HG03175 (cell line): ENCODE results near the gene NDE1.
"Not testable (repeated sequence)": the region's sequence is repeated elsewhere in the genome, so short reads cannot be mapped to it uniquely, and the experiment has no call there.

ENCODE experiments used
- ATAC-seq: cut with Tn5 transposase; IDR thresholded peaks from one replicate; pipeline ENCODE4 v1.9.1; 2021; ENCODE audit warnings: mild to moderate bottlenecking, moderate library complexity; ENCODE audit not compliant: unreplicated experiment

NDE1 gene

GRCh38 chr16:15692508-15692907 is 42.5 kb downstream of the NDE1 start:
- ATAC-seq: not testable (repeated sequence)

- no peak for ATAC-seq
Measured at GRCh38 chr16:15694499-15694898, 44.5 kb downstream of the NDE1 start.

GRCh38 chr16:15699819-15700218 is 49.8 kb downstream of the NDE1 start:
- ATAC-seq: no peak

GRCh38 chr16:15701367-15701766 is 51.3 kb downstream of the NDE1 start:
- no peak for ATAC-seq

DNA sequence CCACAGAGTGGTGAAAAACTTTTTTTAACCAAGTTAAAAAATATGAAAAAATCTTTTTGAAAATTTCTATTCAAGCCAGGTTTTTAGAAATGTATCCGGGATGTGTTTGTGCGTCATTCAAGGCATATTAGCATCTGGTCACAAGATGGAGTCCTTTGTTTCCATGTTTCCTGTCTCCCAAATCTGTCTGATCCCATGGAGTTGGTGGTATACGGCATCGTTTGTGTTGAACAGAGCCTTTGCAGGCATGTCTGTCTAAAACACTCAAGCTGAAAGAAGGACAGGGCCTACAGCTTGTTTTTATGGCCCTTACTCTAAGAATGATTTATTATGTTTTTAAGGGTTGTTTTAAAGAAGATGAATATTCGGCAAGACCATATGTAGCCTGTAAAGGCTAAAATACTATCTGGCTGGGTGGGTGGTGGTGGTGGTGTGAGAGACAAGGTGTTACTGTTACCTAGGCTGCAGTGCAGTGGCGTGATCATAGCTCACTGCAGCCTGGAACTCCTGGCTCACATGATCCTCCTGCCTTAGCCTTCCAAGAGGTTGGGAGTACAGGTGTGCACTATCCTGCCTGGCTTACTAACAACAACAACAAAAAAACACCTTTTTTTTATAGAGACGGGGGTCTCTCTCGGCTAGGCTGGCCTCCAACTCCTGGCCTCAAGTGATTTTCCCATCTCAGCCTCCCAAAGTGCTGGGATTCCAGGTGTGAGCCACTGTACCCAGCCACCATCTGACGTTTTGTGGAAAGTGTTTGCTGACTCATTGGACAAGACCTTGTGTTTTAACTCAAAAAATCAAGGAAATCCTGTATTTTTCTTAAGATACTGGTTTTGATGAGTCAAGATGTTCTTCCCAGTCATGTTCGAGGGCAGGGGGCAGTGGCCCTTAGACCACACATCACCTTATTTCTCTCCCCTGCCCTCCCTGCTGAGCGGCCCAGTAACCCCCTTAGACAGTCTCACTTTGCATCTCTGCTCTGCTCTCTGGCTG is 52.2 kb downstream of the NDE1 start:
- ATAC-seq: no peak

DNA sequence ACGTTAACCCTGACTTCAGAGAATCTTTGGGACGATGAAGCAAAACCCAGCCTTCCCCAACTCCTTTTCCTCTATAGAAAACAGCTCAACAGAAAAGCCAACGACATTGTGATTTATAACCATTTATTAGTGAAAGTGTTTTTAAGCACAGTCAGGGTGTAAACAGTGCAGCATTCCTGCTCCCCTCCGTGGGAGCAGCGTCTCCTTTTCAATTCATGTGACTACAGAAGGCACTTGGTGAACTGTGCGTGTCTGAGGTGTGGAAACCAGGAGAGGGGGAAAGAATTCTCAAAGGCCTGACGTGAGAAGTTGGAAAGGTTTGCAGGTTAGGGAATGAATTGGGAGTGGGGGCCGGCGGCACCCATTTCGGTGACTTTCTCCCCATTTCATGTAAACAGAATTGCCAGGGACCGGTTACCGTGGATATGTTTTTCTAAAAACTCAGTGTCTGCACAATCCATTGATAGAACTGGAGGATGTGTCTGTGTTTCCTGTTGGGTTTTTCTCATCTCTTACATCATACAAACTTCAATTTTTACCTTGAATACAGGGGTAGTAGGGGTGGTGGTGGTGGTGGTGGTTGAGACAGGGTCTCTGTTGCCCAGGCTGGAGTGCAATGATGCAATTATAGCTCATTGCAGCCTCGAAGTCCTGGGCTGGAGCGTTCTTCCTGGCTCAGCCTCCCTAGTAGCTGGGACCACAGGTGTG is 53.1 kb downstream of the NDE1 start:
- ATAC-seq: no peak

GRCh38 chr16:15704545-15704987 is 54.5 kb downstream of the NDE1 start:
- ATAC-seq: no peak

DNA sequence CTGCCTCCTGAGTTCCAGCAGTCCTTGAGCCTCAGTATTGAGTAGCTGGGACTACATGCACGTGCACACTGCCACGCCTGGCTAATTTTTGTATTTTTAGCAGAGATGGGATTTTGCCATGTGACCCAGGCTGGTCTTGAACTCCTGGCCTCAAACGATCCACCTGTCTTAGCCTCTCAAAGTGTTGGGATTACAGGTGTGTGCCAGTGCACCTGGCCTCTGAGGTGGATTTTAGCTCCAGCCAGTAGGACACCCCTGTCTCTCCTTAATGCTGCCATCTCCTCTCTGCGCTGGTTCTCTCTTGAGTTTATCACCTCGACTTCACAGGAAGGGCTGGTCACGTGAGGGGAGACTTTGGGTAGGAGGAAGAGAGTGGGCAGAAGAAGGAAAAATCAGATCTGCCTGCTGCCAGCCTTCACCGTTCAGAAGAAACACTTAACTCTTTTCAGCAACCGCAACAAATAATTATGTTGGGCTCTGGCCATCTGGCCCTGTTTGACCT is 55.1 kb downstream of the NDE1 start:
- no peak for ATAC-seq

DNA sequence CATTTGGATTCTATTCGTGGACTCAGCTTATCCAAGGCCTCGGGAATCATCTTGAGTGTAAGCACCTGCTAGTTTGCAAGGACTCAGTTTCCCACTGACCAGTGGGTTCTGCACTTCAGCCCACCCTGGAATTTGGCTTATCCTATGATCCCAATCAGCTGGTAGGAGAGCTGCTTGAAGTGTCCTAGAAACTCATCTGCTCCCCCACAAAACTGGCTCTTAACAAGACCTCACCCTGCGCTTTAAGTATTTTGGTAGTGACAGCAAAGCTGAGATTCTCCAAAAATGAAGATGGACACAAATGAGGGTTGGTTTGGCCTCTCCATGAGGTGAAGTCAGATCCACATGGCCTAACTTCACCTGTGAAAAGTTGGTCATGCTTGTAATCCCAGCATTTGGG is 57.3 kb downstream of the NDE1 start:
- ATAC-seq: no peak

DNA sequence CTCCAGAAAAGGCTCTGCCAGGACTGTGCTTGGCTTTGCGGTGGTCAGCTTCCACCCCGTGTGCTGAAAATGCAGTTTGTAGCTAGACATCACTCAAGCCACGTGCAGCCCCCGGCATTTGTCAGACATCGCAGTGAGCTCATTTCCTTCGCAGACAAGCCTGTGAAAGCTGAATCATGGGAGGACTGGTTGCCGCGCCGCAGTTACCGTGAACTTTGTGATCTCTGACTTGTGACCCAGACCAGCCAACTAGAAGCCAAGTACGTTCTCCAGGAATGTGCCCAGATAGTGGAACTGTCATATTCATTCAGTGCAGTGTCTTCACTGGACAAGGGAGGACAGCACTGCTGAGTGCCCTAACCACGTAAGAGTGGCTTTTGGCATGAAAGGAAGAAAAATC is 58.1 kb downstream of the NDE1 start:
- no peak for ATAC-seq

DNA sequence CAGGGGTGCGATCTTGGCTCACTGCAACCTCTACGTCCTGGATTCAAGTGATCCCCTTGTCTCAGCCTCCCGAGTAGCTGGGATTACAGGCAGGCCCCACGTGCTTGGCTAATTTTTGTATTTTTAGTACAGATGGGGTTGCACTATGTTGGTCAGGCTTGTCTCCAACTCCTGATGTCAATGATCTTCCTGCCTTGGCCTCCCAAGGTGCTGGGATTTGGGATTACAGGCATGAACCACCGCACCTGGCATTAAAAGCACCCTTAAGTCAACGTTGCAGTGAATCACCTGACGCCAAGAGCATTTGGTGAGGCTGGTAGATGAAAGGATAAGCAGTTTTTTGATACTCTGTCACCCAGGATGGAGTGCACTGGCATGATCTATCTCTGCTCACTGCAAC is 59.0 kb downstream of the NDE1 start:
- no peak for ATAC-seq

GRCh38 chr16:15714393-15715172 is 64.5 kb downstream of the NDE1 start:
- ATAC-seq: no peak

DNA sequence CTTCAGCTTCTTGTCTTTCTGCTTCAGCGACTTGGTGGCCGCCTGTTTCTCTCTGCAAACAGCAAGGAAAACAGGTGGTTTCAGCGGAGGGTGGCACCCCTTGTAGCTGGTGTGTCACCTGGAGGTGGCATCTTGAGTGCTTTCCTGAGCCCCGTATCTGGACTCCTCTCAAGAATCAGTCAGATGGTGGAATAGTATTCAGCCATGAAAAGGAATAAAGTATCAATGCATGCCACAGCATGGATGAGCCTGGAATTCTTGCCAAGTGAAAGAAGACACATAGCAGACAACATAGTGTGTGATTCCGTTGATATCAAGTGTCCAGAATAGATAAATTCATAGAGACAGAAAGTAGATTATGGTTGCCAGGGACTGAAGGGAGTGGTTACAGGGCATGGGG is 65.2 kb downstream of the NDE1 start:
- ATAC-seq: no peak

DNA sequence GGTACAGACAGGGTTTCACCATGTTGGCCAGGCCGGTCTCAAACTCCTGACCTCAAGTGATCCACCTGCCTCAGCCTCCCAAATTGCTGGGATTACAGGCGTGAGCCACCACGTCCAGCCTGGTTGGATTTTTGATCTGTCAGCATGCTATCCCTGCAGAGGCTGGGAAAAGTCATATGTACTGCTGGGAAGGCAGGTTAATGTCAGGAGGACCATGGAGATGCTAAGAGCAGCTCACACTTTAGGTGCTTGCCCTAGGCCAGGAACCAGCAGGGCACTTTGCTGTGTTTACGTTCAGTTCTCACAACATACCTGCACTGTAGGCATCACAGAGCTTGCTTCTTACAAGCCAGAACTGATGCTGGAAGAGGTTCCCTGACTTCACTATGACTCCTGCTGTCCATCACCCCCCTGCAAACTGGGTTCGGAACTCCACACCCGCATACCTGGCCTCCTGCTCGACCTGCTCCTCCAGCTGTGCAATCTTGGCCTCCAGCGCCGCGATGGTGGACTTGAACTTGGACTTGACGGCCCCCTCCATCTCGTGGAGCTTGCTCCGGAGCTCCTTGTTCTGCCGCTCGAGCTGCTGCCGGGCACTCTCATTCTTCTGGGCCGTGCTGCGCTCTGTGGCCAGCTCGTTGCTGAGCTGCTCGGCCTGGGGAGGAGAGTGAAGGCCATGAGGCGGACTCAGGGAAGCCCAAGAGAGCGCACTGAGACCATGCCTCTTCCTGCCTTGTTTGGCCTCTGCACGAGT is 66.8 kb downstream of the NDE1 start:
- ATAC-seq: no peak

- ATAC-seq: no peak
Measured at GRCh38 chr16:15721018-15721417, 71.0 kb downstream of the NDE1 start.

DNA sequence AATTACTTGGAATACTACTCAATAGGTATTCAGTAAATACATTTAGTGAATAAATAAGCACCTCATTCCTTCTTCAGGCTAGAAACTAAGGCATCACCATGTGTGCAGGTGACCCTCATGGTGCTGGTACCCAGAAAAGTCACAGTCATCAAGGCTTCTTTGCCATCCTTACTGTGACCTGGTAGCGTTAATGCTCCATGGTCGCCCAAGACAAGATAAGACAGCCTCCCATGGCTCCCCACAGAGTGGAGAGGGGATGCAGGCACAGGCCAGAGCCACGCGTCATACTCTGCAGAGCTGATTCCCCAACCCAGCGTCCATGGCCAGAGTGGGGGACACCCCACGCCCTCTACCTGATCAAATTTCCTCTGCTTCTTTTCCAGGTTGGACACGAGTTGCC is 73.8 kb downstream of the NDE1 start:
- no peak for ATAC-seq

GRCh38 chr16:15725641-15726240 is 75.7 kb downstream of the NDE1 start:
- ATAC-seq: no peak

DNA sequence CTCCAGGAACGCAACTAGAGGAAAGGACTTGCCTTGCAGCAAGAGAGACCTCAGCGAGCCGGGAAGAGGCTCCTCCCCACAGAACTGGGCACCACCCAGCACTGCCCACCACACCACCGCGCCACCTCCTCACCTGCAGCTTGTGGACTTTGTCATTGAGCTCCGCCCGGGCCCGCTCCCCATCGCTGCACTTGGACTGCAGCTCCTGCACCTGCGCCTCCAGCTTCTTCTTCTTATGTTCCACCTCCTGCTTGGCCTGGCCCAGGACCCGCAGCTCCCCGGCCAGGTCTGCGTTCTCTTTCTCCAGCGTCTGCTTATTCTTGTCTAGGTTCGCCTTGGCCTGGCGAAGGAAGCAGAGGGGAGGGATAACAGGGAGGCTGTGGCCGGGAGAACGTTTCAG is 76.7 kb downstream of the NDE1 start:
- ATAC-seq: no peak

DNA sequence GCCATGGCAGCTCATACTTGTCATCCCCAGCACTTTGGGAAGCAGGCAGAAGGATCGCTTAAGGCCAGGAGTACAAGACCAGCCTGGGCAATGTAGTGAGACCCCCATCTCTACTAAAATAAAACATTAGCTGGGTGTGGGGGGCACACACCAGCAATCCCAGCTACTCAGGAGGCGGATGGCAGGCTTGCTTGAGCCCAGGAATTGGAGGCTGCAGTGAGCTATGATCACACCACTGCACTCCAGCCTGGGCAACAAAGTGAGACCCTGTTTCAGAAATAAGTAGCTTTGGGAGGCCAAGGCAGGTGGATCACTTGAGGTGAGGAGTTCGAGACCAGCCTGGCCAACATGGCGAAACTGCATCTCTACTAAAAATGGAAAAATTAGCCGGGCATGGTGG is 77.7 kb downstream of the NDE1 start:
- not testable (repeated sequence) for ATAC-seq

- ATAC-seq: no peak
Measured at GRCh38 chr16:15729152-15729551, 79.1 kb downstream of the NDE1 start.
